Measurements from ENCODE around the gene TMPRSS15. TPM values are rescaled to one million over a fixed set of nuclear protein-coding genes. Genes with fewer than 3 reads are reported as not detected.

The TMPRSS15 gene
- total RNA-seq, 2 donors from 2014 or later, result 0.13 to 0.24 TPM

DNA sequence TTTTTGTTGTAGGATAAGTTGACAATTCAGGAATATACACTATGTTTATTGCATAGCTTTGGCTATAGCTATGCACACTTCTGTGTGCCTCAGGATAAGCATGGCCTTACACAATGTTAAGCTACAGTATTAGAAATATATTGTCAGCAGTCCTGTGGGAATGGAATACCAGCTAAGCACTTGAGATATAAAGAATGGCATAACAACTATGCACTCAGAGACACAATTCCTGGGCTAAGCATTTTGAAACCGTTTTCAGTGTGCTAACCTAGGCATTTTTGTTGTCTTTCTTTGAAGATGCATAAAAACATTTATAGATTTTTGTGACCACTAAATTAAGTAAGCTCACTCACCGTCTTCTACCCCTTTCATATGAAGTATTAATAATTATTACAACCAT, 46.8 kb downstream of the TMPRSS15 start:
- Histone ChIP-seq H3K36me3 (ENCODE audit: control insufficient read depth, insufficient read depth, low read length) (no peaks in the 10 kb centered on the region), H3K4me3 (ENCODE audit: low read length) (no peak overlapping the region), H3K27me3 (ENCODE audit: control insufficient read depth, insufficient read depth, low read length, poor library complexity, severe bottlenecking) (no peaks in the 10 kb centered on the region), H3K9ac (ENCODE audit: extremely low read depth, low read length, poor library complexity, severe bottlenecking) (no peak overlapping the region), H3K4me1 (ENCODE audit: control insufficient read depth, insufficient read depth, low read length) (no peaks in the 10 kb centered on the region), H3K27ac (ENCODE audit: low read depth, low read length) (no peak overlapping the region), H3K9me3 (ENCODE audit: control insufficient read depth, low read length) (no peaks in the 10 kb centered on the region)
- no peak for DNase-seq
- no peaks in the 10 kb centered on the region for H3K4me1 Mint-ChIP-seq
- no peaks in the 10 kb centered on the region for H3K36me3 Mint-ChIP-seq (ENCODE audit: low read depth)
- H3K9me3 Mint-ChIP-seq, result no peaks in the 10 kb centered on the region
- no peak overlapping the region for H3K4me3 Mint-ChIP-seq
- WGBS, 2 experiments (ENCODE audit: insufficient coverage in 1 of 2, insufficient read length in 1 of 2), result 78 to 100% methylated on average over 1 of the region's 2 CpGs
- H3K27ac Mint-ChIP-seq, result no peak overlapping the region
- TF ChIP-seq CTCF (conservative IDR thresholded peaks at IDR 0.05), result no peak
- no peaks in the 10 kb centered on the region for H3K27me3 Mint-ChIP-seq (ENCODE audit: insufficient read depth)

DNA sequence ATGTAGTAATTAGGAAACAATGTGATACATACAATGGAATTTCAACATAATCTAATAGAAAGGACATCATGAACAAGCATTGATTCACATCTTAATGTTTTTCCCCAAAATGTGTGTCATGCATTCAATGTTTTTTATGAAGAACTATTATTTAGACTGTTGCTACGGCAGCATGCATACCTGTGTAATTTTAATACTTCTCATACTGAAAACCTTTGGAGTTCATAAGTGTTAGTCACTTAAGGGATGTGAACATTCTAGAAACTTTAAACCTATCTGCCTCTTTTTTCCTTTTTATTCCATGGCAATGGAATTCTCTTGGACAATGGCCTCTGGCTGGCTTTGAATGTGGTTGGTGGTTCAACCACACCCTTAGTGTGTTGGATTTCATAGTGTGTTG, 48.6 kb downstream of the TMPRSS15 start:
- no peaks in the 10 kb centered on the region for H3K27me3 Mint-ChIP-seq (ENCODE audit: insufficient read depth)

GRCh38 chr21:18350216-18350615, 53.4 kb downstream of the TMPRSS15 start:
- Histone ChIP-seq H3K27ac (ENCODE audit: low read depth, low read length) (no peak overlapping the region), H3K27me3 (ENCODE audit: control insufficient read depth, insufficient read depth, low read length, poor library complexity, severe bottlenecking) (no peaks in the 10 kb centered on the region), H3K4me1 (ENCODE audit: control insufficient read depth, insufficient read depth, low read length) (no peaks in the 10 kb centered on the region), H3K4me3 (ENCODE audit: low read length) (no peak overlapping the region), H3K9ac (ENCODE audit: extremely low read depth, low read length, poor library complexity, severe bottlenecking) (no peak overlapping the region), H3K9me3 (ENCODE audit: control insufficient read depth, low read length) (no peaks in the 10 kb centered on the region), H3K36me3 (ENCODE audit: control insufficient read depth, insufficient read depth, low read length) (no peaks in the 10 kb centered on the region)
- Mint-ChIP-seq H3K27ac (no peak overlapping the region), H3K27me3 (ENCODE audit: insufficient read depth) (no peaks in the 10 kb centered on the region), H3K4me1 (no peaks in the 10 kb centered on the region), H3K36me3 (ENCODE audit: low read depth) (no peaks in the 10 kb centered on the region), H3K4me3 (no peak overlapping the region), H3K9me3 (no peaks in the 10 kb centered on the region)
- no peak for TF ChIP-seq CTCF (conservative IDR thresholded peaks at IDR 0.05)
- no peak for DNase-seq
- 90 to 92% methylated on average over 1 to 2 of the region's 2 CpGs for WGBS, 2 experiments (ENCODE audit: insufficient coverage in 1 of 2, insufficient read length in 1 of 2)

More for the DNA sequence above, 48.6 kb downstream of the TMPRSS15 start:
- TF ChIP-seq CTCF (conservative IDR thresholded peaks at IDR 0.05), result no peak
- H3K4me3 Mint-ChIP-seq, result no peak overlapping the region
- no peak overlapping the region for H3K27ac Mint-ChIP-seq
- H3K27ac ChIP-seq (ENCODE audit: low read depth, low read length), result no peak overlapping the region
- no peaks in the 10 kb centered on the region for H3K9me3 ChIP-seq (ENCODE audit: control insufficient read depth, low read length)
- no peaks in the 10 kb centered on the region for H3K36me3 ChIP-seq (ENCODE audit: control insufficient read depth, insufficient read depth, low read length)
- 100% methylated on average over 1 of the region's 1 CpG; no CpG with 5 or more reads in 1 of the 2 experiments for WGBS, 2 experiments (ENCODE audit: insufficient coverage in 1 of 2, insufficient read length in 1 of 2)
- no peak overlapping the region for H3K9ac ChIP-seq (ENCODE audit: extremely low read depth, low read length, poor library complexity, severe bottlenecking)
- H3K4me1 ChIP-seq (ENCODE audit: control insufficient read depth, insufficient read depth, low read length), result no peaks in the 10 kb centered on the region
- H3K27me3 ChIP-seq (ENCODE audit: control insufficient read depth, insufficient read depth, low read length, poor library complexity, severe bottlenecking), result no peaks in the 10 kb centered on the region
- no peak for DNase-seq
- no peak overlapping the region for H3K4me3 ChIP-seq (ENCODE audit: low read length)
- H3K4me1 Mint-ChIP-seq, result no peaks in the 10 kb centered on the region
- H3K36me3 Mint-ChIP-seq (ENCODE audit: low read depth), result no peaks in the 10 kb centered on the region
- no peaks in the 10 kb centered on the region for H3K9me3 Mint-ChIP-seq
